Measurements from ENCODE around the gene RUVBL1.

RUVBL1 gene

GRCh38 chr3:128051837-128052594, 71.6 kb downstream of the RUVBL1 start, which contains the start of gene SEC61A1:
TSS of gene SEC61A1 (plus strand) at chr3:128052437. CDS start at chr3:128052553, 116 bp downstream.
- TF ChIP-seq REST (IDR thresholded peaks at IDR 0.05; ENCODE audit: insufficient replicate concordance, low read depth) (no peak), POLR2AphosphoS5 (IDR thresholded peaks at IDR 0.05; ENCODE audit: low read depth) (peak; percentile 85)
- Histone ChIP-seq H3K27me3 (ENCODE audit: insufficient read depth, poor library complexity, severe bottlenecking) (no peaks in the 10 kb centered on the region), H3K4me3 (replicated peaks; ENCODE audit: insufficient read depth, low read length) (peak within 1 kb of the TSS; percentile 96), H3K27ac (replicated peaks) (peak within 1 kb of the TSS; percentile 98)
- DNase-seq (ENCODE audit: low read depth in 1 of 2, low spot score in 1 of 2), result peak; percentile 89 to 94

- TF ChIP-seq POLR2AphosphoS5 (IDR thresholded peaks at IDR 0.05; ENCODE audit: low read depth) (no peak), REST (IDR thresholded peaks at IDR 0.05; ENCODE audit: insufficient replicate concordance, low read depth) (no peak)
- no peaks in the 10 kb centered on the region for H3K27me3 ChIP-seq (ENCODE audit: insufficient read depth, poor library complexity, severe bottlenecking)
- DNase-seq (ENCODE audit: low read depth in 1 of 2, low spot score in 1 of 2), result peak in 1 of 2 experiments; percentile 26
- peak overlapping the region; percentile 96 for H3K4me3 ChIP-seq (replicated peaks; ENCODE audit: insufficient read depth, low read length)
- peak overlapping the region; percentile 65 for H3K27ac ChIP-seq (replicated peaks)
These were observed 72.2 kb downstream of the RUVBL1 start for GRCh38 chr3:128051459-128051836.

- Histone ChIP-seq H3K4me3 (replicated peaks; ENCODE audit: insufficient read depth, low read length) (no peak overlapping the region), H3K27me3 (ENCODE audit: insufficient read depth, poor library complexity, severe bottlenecking) (no peaks in the 10 kb centered on the region), H3K27ac (replicated peaks) (no peak overlapping the region)
- no peak for DNase-seq (ENCODE audit: low read depth in 1 of 2, low spot score in 1 of 2)
- TF ChIP-seq CTCF (IDR thresholded peaks at IDR 0.05; ENCODE audit: insufficient read depth, low read length) (no peak), REST (IDR thresholded peaks at IDR 0.05; ENCODE audit: insufficient replicate concordance, low read depth) (no peak), POLR2AphosphoS5 (IDR thresholded peaks at IDR 0.05; ENCODE audit: low read depth) (no peak), SPI1 (IDR thresholded peaks at IDR 0.05; ENCODE audit: borderline replicate concordance, low read depth) (no peak), GABPA (IDR thresholded peaks at IDR 0.05; ENCODE audit: low read depth) (no peak)
These were observed 73.0 kb downstream of the RUVBL1 start for GRCh38 chr3:128050597-128050996.

- Histone ChIP-seq H3K4me3 (replicated peaks; ENCODE audit: insufficient read depth, low read length) (no peak overlapping the region), H3K27ac (replicated peaks) (no peak overlapping the region), H3K27me3 (ENCODE audit: insufficient read depth, poor library complexity, severe bottlenecking) (no peaks in the 10 kb centered on the region)
- DNase-seq (ENCODE audit: low read depth in 1 of 2, low spot score in 1 of 2), result no peak
- no peak for TF ChIP-seq REST (IDR thresholded peaks at IDR 0.05; ENCODE audit: insufficient replicate concordance, low read depth)
- no peak for TF ChIP-seq SPI1 (IDR thresholded peaks at IDR 0.05; ENCODE audit: borderline replicate concordance, low read depth)
- TF ChIP-seq GABPA (IDR thresholded peaks at IDR 0.05; ENCODE audit: low read depth), result no peak
- no peak for TF ChIP-seq CTCF (IDR thresholded peaks at IDR 0.05; ENCODE audit: insufficient read depth, low read length)
- no peak for TF ChIP-seq POLR2AphosphoS5 (IDR thresholded peaks at IDR 0.05; ENCODE audit: low read depth)
These were observed 82.3 kb downstream of the RUVBL1 start for GRCh38 chr3:128041344-128041743.
